Fibroblast of lung (primary cell): ENCODE results near the gene ATP2B2. TPM values are rescaled to one million over a fixed set of nuclear protein-coding genes. Genes with fewer than 3 reads are reported as not detected.
A peak's percentile ranks its signal among the peaks of the same experiment; 100 is the strongest.

Experiments
- DNase-seq, 2 donors: peaks; one replicate each; pipeline versions ENCODE4 v3.0.0 to v3.0.0-alpha.2; 2010; ENCODE audit warnings: low read depth in 2 of 2
- H2AFZ ChIP-seq: 2 replicates; pipeline ENCODE4 v1.5.1; 2012; ENCODE audit warnings: low read length, control low read depth, inconsistent platforms
- H3K27ac ChIP-seq: 2 replicates; pipeline ENCODE4 v1.5.1; 2011; ENCODE audit warnings: low read length, control low read depth; ENCODE audit not compliant: insufficient read depth
- H3K27me3 ChIP-seq: 2 replicates; pipeline ENCODE4 v1.5.1; 2011; ENCODE audit warnings: mild to moderate bottlenecking, low read length; ENCODE audit not compliant: control insufficient read depth, insufficient read depth
- H3K36me3 ChIP-seq: 2 replicates; pipeline ENCODE4 v1.5.1; 2011; ENCODE audit warnings: low read length; ENCODE audit not compliant: control insufficient read depth, insufficient read depth
- H3K4me1 ChIP-seq: 2 replicates; pipeline ENCODE4 v1.5.1; 2011; ENCODE audit warnings: low read length; ENCODE audit not compliant: control insufficient read depth, insufficient read depth; ENCODE audit errors: extremely low read depth
- H3K4me2 ChIP-seq: 2 replicates; pipeline ENCODE4 v1.5.1; 2011; ENCODE audit warnings: low read length, control low read depth; ENCODE audit not compliant: insufficient read depth; ENCODE audit errors: extremely low read depth
- H3K4me3 ChIP-seq, 4 experiments: fragments of 200-600 bp in 1 of 4; sonication (generic) in 1 of 4; replicated peaks in 1 of 4; 2 replicates each; pipeline ENCODE4 v1.5.1; 2011 to 2016; ENCODE audit warnings: low read length in 4 of 4, low read depth in 3 of 4, mild to moderate bottlenecking in 3 of 4, control low read depth in 2 of 4, inconsistent platforms in 1 of 4, mixed read lengths in 1 of 4; ENCODE audit not compliant: insufficient read depth in 1 of 4; ENCODE audit errors: control extremely low read depth in 1 of 4
- H3K79me2 ChIP-seq: 2 replicates; pipeline ENCODE4 v1.5.1; 2012; ENCODE audit warnings: mild to moderate bottlenecking, low read length, inconsistent platforms; ENCODE audit not compliant: control insufficient read depth, insufficient read depth
- H3K9ac ChIP-seq: 2 replicates; pipeline ENCODE4 v1.5.1; 2011; ENCODE audit warnings: mild to moderate bottlenecking, low read length, control low read depth; ENCODE audit not compliant: insufficient read depth
- H3K9me3 ChIP-seq: 2 replicates; pipeline ENCODE4 v1.5.1; 2012; ENCODE audit warnings: low read depth, low read length; ENCODE audit not compliant: control insufficient read depth, insufficient read depth
- H4K20me1 ChIP-seq: 2 replicates; pipeline ENCODE4 v1.5.1; 2011; ENCODE audit warnings: low read length; ENCODE audit not compliant: control insufficient read depth, insufficient read depth; ENCODE audit errors: extremely low read depth
- CTCF ChIP-seq, 2 donors: IDR thresholded peaks in 1 of 2; conservative IDR thresholded peaks in 1 of 2; 1 replicate in 1 of 2; 2 replicates in 1 of 2; pipeline ENCODE4 v1.5.1; 2011 to 2012; ENCODE audit warnings: low read length in 2 of 2, control low read depth in 1 of 2, inconsistent platforms in 1 of 2, low read depth in 1 of 2, mild to moderate bottlenecking in 1 of 2
- EZH2 ChIP-seq: IDR thresholded peaks from 2 replicates; pipeline ENCODE4 v1.5.1; 2012; ENCODE audit warnings: low read length, control low read depth, mild to moderate bottlenecking; ENCODE audit errors: missing control alignments
- polyA plus RNA-seq, 2 donors: library from polyadenylated mRNA; depleted of rRNA in 1 of 2; stranded (reverse) in 1 of 2; unstranded in 1 of 2; fragments of >200 nt; gene quantifications; 2 replicates each; pipeline ENCODE4 v1.2.1, GENCODE V29; 2011 to 2012; ENCODE audit warnings: missing spikeins in 1 of 2
- total RNA-seq: library from RNA; depleted of rRNA; stranded (reverse); fragments of >200 nt; gene quantifications from 2 replicates; pipeline ENCODE4 v1.2.1, GENCODE V29; 2014

Gene ATP2B2
- total and polyA plus RNA-seq, 2 donors (not counting 1 experiment from before 2014, with no cell fraction given) = not detected

DNA sequence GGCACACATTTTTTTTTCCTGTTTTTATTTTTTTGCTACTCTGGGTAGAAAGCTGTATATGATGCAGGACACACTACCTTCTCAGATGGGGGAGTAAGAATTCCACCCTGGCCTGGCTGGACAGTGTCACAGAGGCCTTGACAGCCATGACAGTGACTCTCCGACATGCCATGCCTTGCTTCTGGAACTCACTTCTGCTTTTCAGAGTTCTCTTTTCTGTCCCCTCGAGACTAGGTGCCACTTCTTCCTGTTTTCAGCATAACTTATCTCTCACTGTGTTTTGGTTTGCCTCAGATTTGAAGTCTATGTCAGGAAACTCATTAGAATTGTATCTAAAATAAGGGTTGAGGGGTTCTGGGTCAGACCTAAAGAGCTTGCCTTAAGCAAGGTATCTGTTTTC, 115.4 kb downstream of the ATP2B2 start:
- H4K20me1 ChIP-seq = no peaks in the 10 kb centered on the region
- no peak overlapping the region for H2AFZ ChIP-seq
- no peaks in the 10 kb centered on the region for H3K36me3 ChIP-seq
- no peak for DNase-seq
- H3K9me3 ChIP-seq = no peaks in the 10 kb centered on the region
- no peak overlapping the region for H3K27ac ChIP-seq
- no peak overlapping the region for H3K9ac ChIP-seq
- TF ChIP-seq CTCF (conservative IDR thresholded peaks at IDR 0.05 in 1 of 2, IDR thresholded peaks at IDR 0.05 in 1 of 2; ENCODE audit: low read depth in 1 of 2, low read length in 2 of 2) (no peak), EZH2 (no peak)
- H3K4me3 ChIP-seq = no peak overlapping the region
- H3K27me3 ChIP-seq = peaks cover 4% of the 10 kb centered on the region
- H3K4me2 ChIP-seq = no peak overlapping the region
- H3K4me1 ChIP-seq = no peaks in the 10 kb centered on the region
- H3K79me2 ChIP-seq = no peaks in the 10 kb centered on the region

DNA sequence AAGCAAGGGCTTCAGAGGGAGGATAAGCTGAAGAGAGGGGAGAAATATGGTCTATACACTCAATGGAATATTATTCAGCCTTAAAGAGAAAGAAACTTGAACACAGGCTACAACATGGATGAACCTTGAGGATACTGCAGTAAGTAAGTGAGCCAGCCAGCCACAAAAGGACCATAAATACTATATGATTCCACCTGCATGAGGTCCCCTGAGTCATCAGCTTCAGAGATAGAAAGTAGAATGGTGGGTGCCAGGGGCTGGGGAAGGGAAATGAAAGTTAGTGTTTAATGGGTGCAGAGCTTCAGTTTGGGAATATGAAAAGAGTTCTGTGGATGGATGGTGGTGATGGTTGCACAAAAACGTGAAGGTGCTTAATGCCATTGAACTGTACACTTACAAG, 116.0 kb downstream of the ATP2B2 start:
- Histone ChIP-seq H3K27ac (no peak overlapping the region), H3K4me1 (no peaks in the 10 kb centered on the region), H3K4me2 (no peak overlapping the region), H3K36me3 (no peaks in the 10 kb centered on the region), H3K27me3 (peaks cover 5% of the 10 kb centered on the region), H2AFZ (no peak overlapping the region), H3K9me3 (no peaks in the 10 kb centered on the region), H3K9ac (no peak overlapping the region), H3K4me3 (no peak overlapping the region), H4K20me1 (no peaks in the 10 kb centered on the region), H3K79me2 (no peaks in the 10 kb centered on the region)
- no peak for DNase-seq
- TF ChIP-seq CTCF (conservative IDR thresholded peaks at IDR 0.05 in 1 of 2, IDR thresholded peaks at IDR 0.05 in 1 of 2; ENCODE audit: low read depth in 1 of 2, low read length in 2 of 2) (no peak), EZH2 (no peak)

DNA sequence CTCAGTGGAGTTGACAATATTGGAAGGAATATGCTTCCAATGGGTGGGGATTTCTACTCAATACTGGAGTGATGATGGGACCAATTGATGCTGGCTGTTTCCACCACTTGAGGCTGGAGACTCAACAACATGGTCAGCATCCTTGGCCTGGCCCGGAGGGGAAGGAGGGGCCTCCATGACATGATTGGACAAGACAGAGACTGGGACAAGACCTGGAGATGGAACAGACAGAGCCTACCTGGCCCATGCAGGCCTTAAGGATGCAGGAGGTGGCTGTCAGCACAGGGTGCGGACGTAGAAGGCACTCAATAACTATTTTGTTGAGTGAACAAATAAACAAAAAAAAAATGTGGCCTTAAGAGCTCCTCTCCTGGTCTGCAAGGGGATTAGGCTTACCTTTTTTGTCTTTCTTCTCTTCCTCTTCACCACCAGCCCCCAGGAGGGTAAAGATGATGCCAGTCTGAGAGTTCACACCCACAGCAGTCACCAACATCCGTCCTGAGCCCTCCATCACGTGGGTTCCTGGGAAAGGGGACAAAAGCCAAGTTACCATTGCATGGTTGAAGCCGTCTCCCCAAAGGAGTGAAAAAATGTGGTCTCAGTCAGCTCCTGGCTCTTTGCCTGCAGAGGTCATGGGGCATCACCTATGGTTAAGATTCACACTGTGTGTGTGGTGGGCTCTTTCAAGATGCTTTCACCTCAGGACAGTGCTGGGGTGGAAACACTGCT, 117.3 kb downstream of the ATP2B2 start:
- Histone ChIP-seq H3K9ac (no peak overlapping the region), H3K27me3 (peaks cover 6% of the 10 kb centered on the region), H3K4me1 (no peaks in the 10 kb centered on the region), H3K36me3 (no peaks in the 10 kb centered on the region), H3K79me2 (no peaks in the 10 kb centered on the region), H4K20me1 (no peaks in the 10 kb centered on the region), H3K4me3 (no peak overlapping the region), H3K27ac (no peak overlapping the region), H3K4me2 (no peak overlapping the region), H2AFZ (no peak overlapping the region), H3K9me3 (no peaks in the 10 kb centered on the region)
- TF ChIP-seq EZH2 (no peak), CTCF (conservative IDR thresholded peaks at IDR 0.05 in 1 of 2, IDR thresholded peaks at IDR 0.05 in 1 of 2; ENCODE audit: low read depth in 1 of 2, low read length in 2 of 2) (no peak)
- peak; percentile 20 to 36 for DNase-seq
